MG63 (cell line): ENCODE data around the gene FAXDC2. TPM values are rescaled to one million over a fixed set of nuclear protein-coding genes. Genes with fewer than 3 reads are reported as not detected.
A peak's percentile ranks its signal among the peaks of the same experiment; 100 is the strongest.
"Not testable (repeated sequence)": the region's sequence is repeated elsewhere in the genome, so short reads cannot be mapped to it uniquely, and the experiment has no call there.

Source experiments
- DNase-seq: peaks from one replicate; pipeline ENCODE4 v3.0.0-alpha.2; 2020
- H3K27me3 ChIP-seq: fragments of 250-450 bp; sonication (Bioruptor Pico); 2 replicates; pipeline ENCODE4 v1.5.1; 2020; ENCODE audit warnings: mild to moderate bottlenecking, moderate library complexity
- H3K36me3 ChIP-seq: fragments of 250-450 bp; sonication (Bioruptor Pico); 2 replicates; pipeline ENCODE4 v1.5.1; 2020; ENCODE audit warnings: mild to moderate bottlenecking, moderate library complexity
- H3K4me3 ChIP-seq: fragments of 250-450 bp; sonication (Bioruptor Pico); 2 replicates; pipeline ENCODE4 v1.5.1; 2020; ENCODE audit warnings: mild to moderate bottlenecking, moderate library complexity
- H3K9me3 ChIP-seq: fragments of 250-450 bp; sonication (Bioruptor Pico); 2 replicates; pipeline ENCODE4 v1.5.1; 2020; ENCODE audit warnings: mild to moderate bottlenecking, moderate library complexity
- total RNA-seq: library from RNA; depleted of rRNA; stranded (reverse); fragments of >200 nt; shearing (Covaris generic); gene quantifications from 2 replicates; pipeline ENCODE4 v1.2.3, GENCODE V29; 2014; ENCODE audit warnings: low replicate concordance

The FAXDC2 gene
- total RNA-seq, 1 experiment from 2014 or later: not detected

GRCh38 chr5:154841273-154841661 is 9.1 kb downstream of the FAXDC2 start:
- Histone ChIP-seq H3K4me3 (no peak overlapping the region), H3K36me3 (peaks cover 34% of the 10 kb centered on the region), H3K9me3 (no peaks in the 10 kb centered on the region), H3K27me3 (no peaks in the 10 kb centered on the region)
- no peak for DNase-seq

GRCh38 chr5:154840435-154841272 is 9.7 kb downstream of the FAXDC2 start:
- no peaks in the 10 kb centered on the region for H3K27me3 ChIP-seq
- no peak overlapping the region for H3K4me3 ChIP-seq
- H3K36me3 ChIP-seq: peaks cover 38% of the 10 kb centered on the region
- no peak for DNase-seq
- no peaks in the 10 kb centered on the region for H3K9me3 ChIP-seq

GRCh38 chr5:154837009-154837901 is 13.1 kb downstream of the FAXDC2 start:
- Histone ChIP-seq H3K27me3 (no peaks in the 10 kb centered on the region), H3K9me3 (no peaks in the 10 kb centered on the region), H3K36me3 (peaks cover 44% of the 10 kb centered on the region), H3K4me3 (no peak overlapping the region)
- DNase-seq: no peak

- Histone ChIP-seq H3K9me3 (no peaks in the 10 kb centered on the region), H3K36me3 (peaks cover 51% of the 10 kb centered on the region), H3K4me3 (no peak overlapping the region), H3K27me3 (no peaks in the 10 kb centered on the region)
- DNase-seq: no peak
Observed at GRCh38 chr5:154836225-154836624, 14.2 kb downstream of the FAXDC2 start.

GRCh38 chr5:154835701-154836052 is 14.7 kb downstream of the FAXDC2 start:
- H3K27me3 ChIP-seq, H3K4me3 ChIP-seq: not testable (repeated sequence)

GRCh38 chr5:154834053-154834452 is 16.4 kb downstream of the FAXDC2 start:
- no peak for DNase-seq
- Histone ChIP-seq H3K36me3 (peaks cover 59% of the 10 kb centered on the region), H3K4me3 (no peak overlapping the region), H3K9me3 (no peaks in the 10 kb centered on the region), H3K27me3 (no peaks in the 10 kb centered on the region)

More at GRCh38 chr5:154835701-154836052, 14.7 kb downstream of the FAXDC2 start:
- DNase-seq, H3K9me3 ChIP-seq: not testable (repeated sequence)
- peaks cover 49% of the 10 kb centered on the region for H3K36me3 ChIP-seq

GRCh38 chr5:154832804-154833203 is 17.6 kb downstream of the FAXDC2 start:
- not testable (repeated sequence) for DNase-seq, H3K4me3 ChIP-seq
- H3K36me3 ChIP-seq: peaks cover 66% of the 10 kb centered on the region

GRCh38 chr5:154831451-154831850 is 19.0 kb downstream of the FAXDC2 start:
- H3K4me3 ChIP-seq: no peak overlapping the region
- DNase-seq: no peak
- H3K36me3 ChIP-seq: peaks cover 64% of the 10 kb centered on the region

More at GRCh38 chr5:154832804-154833203, 17.6 kb downstream of the FAXDC2 start:
- not testable (repeated sequence) for H3K27me3 ChIP-seq, H3K9me3 ChIP-seq

GRCh38 chr5:154830596-154830995 is 19.8 kb downstream of the FAXDC2 start:
- no peak overlapping the region for H3K4me3 ChIP-seq
- peaks cover 64% of the 10 kb centered on the region for H3K36me3 ChIP-seq
- no peaks in the 10 kb centered on the region for H3K9me3 ChIP-seq
- no peaks in the 10 kb centered on the region for H3K27me3 ChIP-seq
- DNase-seq: no peak

More at GRCh38 chr5:154831451-154831850, 19.0 kb downstream of the FAXDC2 start:
- Histone ChIP-seq H3K27me3 (no peaks in the 10 kb centered on the region), H3K9me3 (no peaks in the 10 kb centered on the region)

- DNase-seq: no peak
- Histone ChIP-seq H3K36me3 (peaks cover 65% of the 10 kb centered on the region), H3K4me3 (no peak overlapping the region), H3K27me3 (no peaks in the 10 kb centered on the region), H3K9me3 (no peaks in the 10 kb centered on the region)
Observed at GRCh38 chr5:154830219-154830595, 20.2 kb downstream of the FAXDC2 start.

GRCh38 chr5:154829589-154830218 is 20.7 kb downstream of the FAXDC2 start:
- Histone ChIP-seq H3K9me3 (no peaks in the 10 kb centered on the region), H3K4me3 (no peak overlapping the region), H3K36me3 (peaks cover 62% of the 10 kb centered on the region), H3K27me3 (no peaks in the 10 kb centered on the region)
- DNase-seq: peak; percentile 15

GRCh38 chr5:154829181-154829588 is 21.2 kb downstream of the FAXDC2 start:
- no peaks in the 10 kb centered on the region for H3K27me3 ChIP-seq
- H3K9me3 ChIP-seq: no peaks in the 10 kb centered on the region
- H3K36me3 ChIP-seq: peaks cover 67% of the 10 kb centered on the region
- H3K4me3 ChIP-seq: no peak overlapping the region
- no peak for DNase-seq

- Histone ChIP-seq H3K4me3 (no peak overlapping the region), H3K27me3 (no peaks in the 10 kb centered on the region), H3K36me3 (peaks cover 81% of the 10 kb centered on the region), H3K9me3 (no peaks in the 10 kb centered on the region)
- DNase-seq: no peak
Observed at GRCh38 chr5:154824070-154824469, 26.3 kb downstream of the FAXDC2 start.

GRCh38 chr5:154823605-154824004 is 26.8 kb downstream of the FAXDC2 start:
- peaks cover 83% of the 10 kb centered on the region for H3K36me3 ChIP-seq
- no peaks in the 10 kb centered on the region for H3K27me3 ChIP-seq
- no peak overlapping the region for H3K4me3 ChIP-seq
- no peaks in the 10 kb centered on the region for H3K9me3 ChIP-seq
- DNase-seq: no peak

GRCh38 chr5:154822896-154823295 is 27.5 kb downstream of the FAXDC2 start:
- not testable (repeated sequence) for DNase-seq, H3K9me3 ChIP-seq, H3K4me3 ChIP-seq, H3K27me3 ChIP-seq
- H3K36me3 ChIP-seq: peaks cover 83% of the 10 kb centered on the region

- Histone ChIP-seq H3K9me3 (no peaks in the 10 kb centered on the region), H3K4me3 (no peak overlapping the region), H3K27me3 (no peaks in the 10 kb centered on the region), H3K36me3 (peaks cover 91% of the 10 kb centered on the region)
- no peak for DNase-seq
Observed at GRCh38 chr5:154820383-154820782, 30.0 kb downstream of the FAXDC2 start.

- no peaks in the 10 kb centered on the region for H3K27me3 ChIP-seq
- no peak for DNase-seq
- peaks cover 94% of the 10 kb centered on the region for H3K36me3 ChIP-seq
- no peaks in the 10 kb centered on the region for H3K9me3 ChIP-seq
- H3K4me3 ChIP-seq: no peak overlapping the region
Observed at GRCh38 chr5:154819546-154819945, 30.9 kb downstream of the FAXDC2 start.
